Mesothelial cell of epicardium (in vitro differentiated cells): ENCODE results near the gene CASKIN2. TPM values are rescaled to one million over a fixed set of nuclear protein-coding genes. Genes with fewer than 3 reads are reported as not detected.

Experiments
- DNase-seq, 2 experiments: peaks; one replicate each; pipeline ENCODE4 v3.0.0; 2021; ENCODE audit warnings: low spot score in 2 of 2; ENCODE audit not compliant: unreplicated experiment in 2 of 2
- H3K27ac Mint-ChIP-seq: 2 replicates; pipeline ENCODE4 v1.8.0; 2021; ENCODE audit warnings: mixed read lengths
- H3K27me3 Mint-ChIP-seq: 2 replicates; pipeline ENCODE4 v1.8.0; 2021; ENCODE audit warnings: low read depth, mixed read lengths
- H3K36me3 Mint-ChIP-seq: 2 replicates; pipeline ENCODE4 v1.8.0; 2021; ENCODE audit warnings: mixed read lengths
- H3K4me1 Mint-ChIP-seq: 2 replicates; pipeline ENCODE4 v1.8.0; 2021; ENCODE audit warnings: mixed read lengths
- H3K4me3 Mint-ChIP-seq: 2 replicates; pipeline ENCODE4 v1.8.0; 2021; ENCODE audit warnings: mild to moderate bottlenecking, moderate library complexity, mixed read lengths
- H3K9me3 Mint-ChIP-seq: 2 replicates; pipeline ENCODE4 v1.8.0; 2021; ENCODE audit warnings: mixed read lengths
- CTCF ChIP-seq: fragments of 200-600 bp; sonication (generic); IDR thresholded peaks from one replicate; pipeline ENCODE4 v1.5.0; 2021; ENCODE audit warnings: antibody characterized with exemption; ENCODE audit not compliant: unreplicated experiment
- total RNA-seq: library from RNA; stranded (reverse); gene quantifications from 3 replicates; pipeline ENCODE4 v1.2.1, GENCODE V29; 2021

Gene CASKIN2, protein sequence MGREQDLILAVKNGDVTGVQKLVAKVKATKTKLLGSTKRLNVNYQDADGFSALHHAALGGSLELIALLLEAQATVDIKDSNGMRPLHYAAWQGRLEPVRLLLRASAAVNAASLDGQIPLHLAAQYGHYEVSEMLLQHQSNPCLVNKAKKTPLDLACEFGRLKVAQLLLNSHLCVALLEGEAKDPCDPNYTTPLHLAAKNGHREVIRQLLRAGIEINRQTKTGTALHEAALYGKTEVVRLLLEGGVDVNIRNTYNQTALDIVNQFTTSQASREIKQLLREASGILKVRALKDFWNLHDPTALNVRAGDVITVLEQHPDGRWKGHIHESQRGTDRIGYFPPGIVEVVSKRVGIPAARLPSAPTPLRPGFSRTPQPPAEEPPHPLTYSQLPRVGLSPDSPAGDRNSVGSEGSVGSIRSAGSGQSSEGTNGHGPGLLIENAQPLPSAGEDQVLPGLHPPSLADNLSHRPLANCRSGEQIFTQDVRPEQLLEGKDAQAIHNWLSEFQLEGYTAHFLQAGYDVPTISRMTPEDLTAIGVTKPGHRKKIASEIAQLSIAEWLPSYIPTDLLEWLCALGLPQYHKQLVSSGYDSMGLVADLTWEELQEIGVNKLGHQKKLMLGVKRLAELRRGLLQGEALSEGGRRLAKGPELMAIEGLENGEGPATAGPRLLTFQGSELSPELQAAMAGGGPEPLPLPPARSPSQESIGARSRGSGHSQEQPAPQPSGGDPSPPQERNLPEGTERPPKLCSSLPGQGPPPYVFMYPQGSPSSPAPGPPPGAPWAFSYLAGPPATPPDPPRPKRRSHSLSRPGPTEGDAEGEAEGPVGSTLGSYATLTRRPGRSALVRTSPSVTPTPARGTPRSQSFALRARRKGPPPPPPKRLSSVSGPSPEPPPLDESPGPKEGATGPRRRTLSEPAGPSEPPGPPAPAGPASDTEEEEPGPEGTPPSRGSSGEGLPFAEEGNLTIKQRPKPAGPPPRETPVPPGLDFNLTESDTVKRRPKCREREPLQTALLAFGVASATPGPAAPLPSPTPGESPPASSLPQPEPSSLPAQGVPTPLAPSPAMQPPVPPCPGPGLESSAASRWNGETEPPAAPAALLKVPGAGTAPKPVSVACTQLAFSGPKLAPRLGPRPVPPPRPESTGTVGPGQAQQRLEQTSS (N-terminal part only)
- total RNA-seq, result 37.4 to 39.2 TPM (median 37.4 TPM) in 3 replicates

DNA sequence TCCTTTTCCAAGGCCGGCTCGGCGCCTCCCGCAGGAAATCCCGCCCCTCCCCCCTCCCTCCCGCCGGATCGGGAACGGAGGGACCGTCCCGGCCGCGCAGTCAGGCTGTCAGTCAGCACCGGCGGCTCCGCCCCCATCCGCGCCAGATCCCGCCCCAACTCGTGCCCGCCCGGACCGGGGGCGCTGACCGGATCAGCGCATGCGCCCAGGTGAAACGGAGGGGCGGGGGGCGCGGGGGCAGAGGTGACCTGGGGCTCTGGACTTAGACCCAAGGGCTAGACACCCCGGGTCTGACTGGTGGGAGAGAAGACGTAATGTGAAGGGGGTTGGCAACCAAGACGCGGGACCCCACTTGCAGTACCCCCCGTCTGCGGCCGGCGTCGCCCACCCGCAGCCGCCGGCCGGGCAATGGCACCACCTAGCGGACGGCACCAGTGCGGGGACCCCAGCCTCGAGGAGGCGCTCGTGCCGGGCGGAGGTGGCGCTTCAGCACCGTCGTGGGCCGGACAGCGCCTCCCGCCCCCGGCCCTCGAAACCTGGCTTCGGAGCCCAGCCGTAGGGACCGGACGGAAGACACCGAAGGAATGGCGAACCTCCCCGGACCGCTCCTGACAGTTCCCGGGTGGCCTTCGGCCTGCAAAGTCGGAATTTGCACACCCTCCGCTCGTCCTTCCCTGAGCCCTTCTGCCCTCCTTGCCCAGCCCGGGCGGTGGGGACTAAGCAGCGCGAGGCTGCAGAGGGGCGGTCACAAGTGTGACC, at the start of gene CASKIN2:
Gene CASKIN2 (minus strand): TSS at position 42 of the 759 bp plus-strand sequence. CDS start 1,733 bp downstream, outside the sequence.
- peak within 1 kb of the TSS; percentile 84 for H3K4me3 Mint-ChIP-seq
- H3K27me3 Mint-ChIP-seq, result no peaks in the 10 kb centered on the region
- peaks cover 5% of the 10 kb centered on the region for H3K36me3 Mint-ChIP-seq
- H3K9me3 Mint-ChIP-seq, result no peaks in the 10 kb centered on the region
- peak; percentile 97 for TF ChIP-seq CTCF
- DNase-seq, result peak; percentile 93 to 98
- peaks cover 37% of the 10 kb centered on the region for H3K4me1 Mint-ChIP-seq
- H3K27ac Mint-ChIP-seq, result peak within 1 kb of the TSS; percentile 89

- H3K4me1 Mint-ChIP-seq, result no peaks in the 10 kb centered on the region
- TF ChIP-seq CTCF, result no peak
- H3K27ac Mint-ChIP-seq, result no peak overlapping the region
- H3K27me3 Mint-ChIP-seq, result no peaks in the 10 kb centered on the region
- no peak overlapping the region for H3K4me3 Mint-ChIP-seq
- H3K9me3 Mint-ChIP-seq, result no peaks in the 10 kb centered on the region
- DNase-seq, result no peak
- no peaks in the 10 kb centered on the region for H3K36me3 Mint-ChIP-seq
These were observed 49.7 kb upstream of the CASKIN2 start for GRCh38 chr17:75565066-75565465.

DNA sequence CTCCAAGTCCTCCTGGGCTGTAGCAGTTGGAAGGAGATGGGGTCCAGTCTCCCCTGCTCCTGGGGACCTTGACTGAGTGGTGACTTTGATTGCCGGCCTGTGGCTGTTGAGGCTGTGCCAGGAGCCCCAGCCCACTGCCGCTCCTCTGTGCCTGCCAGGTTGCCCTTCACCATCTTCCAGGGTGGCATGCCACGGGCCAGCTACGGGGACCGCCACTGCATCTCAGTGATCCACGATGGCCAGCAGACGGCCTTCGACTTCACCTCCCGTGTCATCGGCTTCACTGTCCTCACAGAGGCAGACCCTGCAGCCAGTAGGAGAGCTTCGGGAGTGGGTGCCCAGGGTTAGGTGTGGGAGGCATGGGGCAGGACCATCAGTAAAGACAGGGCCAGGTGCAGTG, 48.9 kb upstream of the CASKIN2 start:
- Mint-ChIP-seq H3K27me3 (no peaks in the 10 kb centered on the region), H3K27ac (no peak overlapping the region), H3K36me3 (no peaks in the 10 kb centered on the region), H3K9me3 (no peaks in the 10 kb centered on the region), H3K4me3 (no peak overlapping the region), H3K4me1 (no peaks in the 10 kb centered on the region)
- no peak for DNase-seq
- TF ChIP-seq CTCF, result no peak

DNA sequence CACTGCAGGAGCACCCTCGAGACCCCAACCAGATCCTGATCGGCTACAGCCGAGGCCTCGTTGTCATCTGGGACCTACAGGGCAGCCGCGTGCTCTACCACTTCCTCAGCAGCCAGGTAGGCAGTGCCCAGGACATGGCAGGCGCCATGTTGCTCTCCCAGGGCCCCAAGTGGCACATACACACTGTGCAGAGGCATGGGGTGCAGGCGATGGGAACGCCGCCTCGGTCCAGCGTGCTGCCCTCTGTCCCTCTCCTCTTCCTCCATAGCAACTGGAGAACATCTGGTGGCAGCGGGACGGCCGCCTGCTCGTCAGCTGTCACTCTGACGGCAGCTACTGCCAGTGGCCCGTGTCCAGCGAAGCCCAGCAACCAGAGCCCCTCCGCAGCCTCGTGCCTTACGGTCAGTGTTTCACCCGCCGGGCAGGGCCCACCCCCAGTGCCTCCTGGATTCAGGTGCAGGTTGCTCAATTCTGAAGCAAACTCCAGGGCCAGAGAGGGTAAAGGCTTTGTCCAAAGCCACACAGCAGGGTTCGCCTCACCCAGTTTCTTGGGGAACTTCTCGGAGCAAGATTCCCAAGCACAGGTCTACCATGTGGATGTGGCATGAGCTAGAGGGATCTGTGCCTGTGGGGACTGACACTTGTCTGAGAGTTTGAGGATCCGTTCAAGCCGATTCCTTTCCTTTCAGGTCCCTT, 47.9 kb upstream of the CASKIN2 start:
- H3K36me3 Mint-ChIP-seq, result no peaks in the 10 kb centered on the region
- no peaks in the 10 kb centered on the region for H3K4me1 Mint-ChIP-seq
- no peak overlapping the region for H3K27ac Mint-ChIP-seq
- DNase-seq, result no peak
- H3K9me3 Mint-ChIP-seq, result no peaks in the 10 kb centered on the region
- H3K27me3 Mint-ChIP-seq, result no peaks in the 10 kb centered on the region
- H3K4me3 Mint-ChIP-seq, result no peak overlapping the region
- TF ChIP-seq CTCF, result no peak
